ENCODE results near the gene PTGER1. TPM values are rescaled to one million over a fixed set of nuclear protein-coding genes. Genes with fewer than 3 reads are reported as not detected.
"Not testable (repeated sequence)": the region's sequence is repeated elsewhere in the genome, so short reads cannot be mapped to it uniquely, and the experiment has no call there.

The PTGER1 gene, protein sequence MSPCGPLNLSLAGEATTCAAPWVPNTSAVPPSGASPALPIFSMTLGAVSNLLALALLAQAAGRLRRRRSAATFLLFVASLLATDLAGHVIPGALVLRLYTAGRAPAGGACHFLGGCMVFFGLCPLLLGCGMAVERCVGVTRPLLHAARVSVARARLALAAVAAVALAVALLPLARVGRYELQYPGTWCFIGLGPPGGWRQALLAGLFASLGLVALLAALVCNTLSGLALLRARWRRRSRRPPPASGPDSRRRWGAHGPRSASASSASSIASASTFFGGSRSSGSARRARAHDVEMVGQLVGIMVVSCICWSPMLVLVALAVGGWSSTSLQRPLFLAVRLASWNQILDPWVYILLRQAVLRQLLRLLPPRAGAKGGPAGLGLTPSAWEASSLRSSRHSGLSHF
- not detected for total RNA-seq

DNA sequence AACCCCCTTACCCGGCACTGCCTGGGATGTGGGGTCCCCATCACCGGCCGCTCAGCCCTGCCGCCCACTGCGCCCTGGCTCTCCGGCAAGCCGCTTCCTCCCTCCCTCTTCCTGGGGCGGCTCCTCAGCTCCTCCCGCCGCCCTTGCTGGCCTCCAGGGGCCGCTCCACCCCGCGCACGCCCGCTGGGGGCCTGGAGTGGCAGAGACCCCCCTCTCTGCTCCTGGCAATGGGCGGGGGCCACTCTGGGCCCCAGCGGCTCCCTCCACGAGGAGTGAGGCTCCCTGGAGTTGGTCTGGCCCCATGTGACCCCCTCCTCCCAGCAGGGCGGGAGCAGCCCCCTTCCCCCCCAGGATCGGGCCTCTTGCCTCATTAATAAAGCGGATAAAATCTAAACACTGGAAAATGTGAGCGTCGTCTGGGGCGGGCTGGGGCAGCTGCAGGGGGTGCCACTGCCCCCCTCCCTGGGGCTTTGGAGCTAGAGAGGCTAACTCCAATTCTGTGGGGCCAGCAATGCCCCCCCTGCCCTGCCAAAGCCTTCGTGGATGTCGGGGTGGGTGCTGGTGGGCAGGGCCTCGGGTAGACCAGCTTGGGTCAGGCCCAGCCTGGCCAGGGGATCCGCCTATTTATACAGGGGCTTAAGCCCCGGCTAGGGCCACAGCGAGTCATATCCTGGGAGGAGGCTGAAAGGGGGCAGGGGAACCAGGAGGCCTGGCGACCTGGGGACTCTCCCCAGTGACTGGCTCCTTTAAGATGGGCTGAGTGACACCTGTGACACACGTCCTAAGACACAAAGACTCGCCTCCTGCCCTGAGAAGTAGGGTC lies at the start of gene PTGER1:
PTGER1 (minus strand) TSS at position 104 of the 823 bp plus-strand sequence. CDS start 1,034 bp downstream, outside the sequence.
- DNase-seq = no peak

GRCh38 chr19:14520543-14520942 lies 45.4 kb upstream of the PTGER1 start:
- DNase-seq = no peak

DNA sequence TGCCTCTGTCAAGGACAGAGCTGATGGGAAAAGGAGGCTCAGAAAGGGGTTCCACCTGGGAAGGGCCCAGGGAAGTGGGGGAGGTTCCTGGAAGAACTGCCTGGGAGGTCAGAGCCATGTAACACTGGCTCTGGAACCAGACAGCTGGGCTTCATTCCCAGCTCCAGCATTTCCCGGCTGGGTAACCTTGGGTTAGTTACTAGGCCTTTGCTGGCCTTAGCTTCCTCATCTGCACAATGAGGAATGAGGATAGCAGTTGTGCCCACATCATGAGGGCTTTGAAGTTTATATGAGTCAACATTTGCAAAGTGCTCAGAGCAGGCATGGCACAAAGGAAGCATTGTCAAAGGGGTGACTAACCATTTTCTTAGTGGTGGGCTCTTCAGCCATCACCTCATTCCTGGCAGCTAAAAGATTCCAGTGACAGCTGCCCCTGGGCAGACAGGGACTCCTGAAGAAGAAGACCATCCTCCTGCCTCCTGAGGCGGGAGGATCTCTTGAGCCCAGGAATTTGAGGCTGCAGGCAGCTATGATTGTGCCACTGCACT lies 44.8 kb upstream of the PTGER1 start:
- DNase-seq = no peak

GRCh38 chr19:14519245-14519859 lies 44.2 kb upstream of the PTGER1 start:
- no peak for DNase-seq

- DNase-seq = peak; percentile 76
These were observed 42.8 kb upstream of the PTGER1 start, which contains the start of gene DNAJB1 for GRCh38 chr19:14517840-14518505. Gene DNAJB1, minus strand, starts transcription at chr19:14518397. Its CDS starts 48 bp downstream, at chr19:14518349.

DNA sequence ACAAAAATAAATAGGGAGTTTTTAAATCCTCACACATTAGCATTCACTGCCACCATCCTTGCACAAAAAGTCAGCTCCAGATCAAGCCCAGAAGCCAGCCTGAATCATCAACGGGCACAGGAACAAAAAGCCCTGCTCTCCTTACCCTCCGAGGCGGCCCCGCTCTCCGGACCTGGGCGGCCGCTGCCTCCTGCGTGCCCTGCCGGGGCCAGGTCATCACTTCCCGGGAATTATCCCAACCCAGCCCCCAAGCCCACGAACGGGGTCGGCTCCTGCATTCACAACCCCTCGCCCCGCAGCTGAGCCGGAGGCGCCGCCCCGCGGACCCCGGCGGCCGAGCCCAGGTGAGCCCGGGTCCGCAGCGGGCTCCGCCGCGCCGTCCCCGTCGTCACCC lies 42.3 kb upstream of the PTGER1 start:
- no peak for DNase-seq

DNA sequence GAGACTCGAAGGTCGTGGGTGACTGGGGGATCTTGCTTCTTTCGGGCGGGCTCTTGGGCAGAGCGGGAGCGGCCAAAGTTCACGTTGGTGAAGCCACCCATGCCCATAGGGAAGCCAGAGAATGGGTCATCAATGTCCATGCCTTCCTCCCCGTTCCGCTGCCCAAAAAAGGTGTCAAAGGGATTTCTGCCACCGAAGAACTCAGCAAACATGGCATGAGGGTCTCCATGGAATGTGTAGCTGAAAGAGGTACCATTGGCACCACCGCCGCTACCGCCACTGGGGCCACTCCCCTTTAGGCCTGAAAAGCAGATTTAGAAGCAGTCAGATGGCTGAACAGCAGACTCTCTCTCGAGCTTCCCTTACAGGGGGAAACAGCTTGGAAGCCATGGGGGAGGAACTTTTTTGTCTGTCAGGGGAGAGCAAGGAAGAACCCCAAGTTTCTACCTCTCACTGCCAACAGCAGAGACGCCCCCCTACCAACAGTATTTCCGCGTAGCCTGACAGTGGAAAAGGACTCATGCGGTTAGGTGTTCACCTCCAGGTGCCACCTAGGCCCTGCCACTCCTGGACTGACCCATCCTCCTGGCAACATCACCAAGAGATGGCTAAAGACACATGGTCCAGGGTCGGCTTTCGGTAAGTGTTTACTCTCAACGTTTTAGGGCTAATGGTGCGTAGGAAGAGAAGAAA lies 41.7 kb upstream of the PTGER1 start:
- no peak for DNase-seq

DNA sequence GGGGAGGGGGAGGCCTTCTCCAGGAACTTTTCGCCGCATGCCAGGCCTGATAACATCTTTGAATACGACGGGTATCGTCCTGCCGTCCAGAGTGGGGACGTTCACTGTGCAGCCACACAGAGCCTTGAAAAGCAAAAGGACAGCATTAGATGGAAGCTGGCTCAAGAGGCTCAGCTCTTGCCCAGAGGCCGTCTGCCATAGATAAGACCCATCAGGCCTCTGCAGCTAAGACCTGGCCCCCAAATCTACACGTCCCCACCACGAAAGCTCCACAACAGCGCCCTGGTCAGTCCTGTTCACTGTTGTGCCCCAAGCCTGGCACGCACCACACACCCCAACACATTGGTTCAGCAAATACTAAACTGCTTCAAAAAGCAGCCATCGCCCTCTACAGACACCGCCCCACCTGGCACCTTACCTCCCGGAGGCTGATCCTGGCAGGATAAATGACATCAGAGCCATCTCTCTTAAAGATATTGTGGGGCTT lies 40.9 kb upstream of the PTGER1 start:
- no peak for DNase-seq

DNA sequence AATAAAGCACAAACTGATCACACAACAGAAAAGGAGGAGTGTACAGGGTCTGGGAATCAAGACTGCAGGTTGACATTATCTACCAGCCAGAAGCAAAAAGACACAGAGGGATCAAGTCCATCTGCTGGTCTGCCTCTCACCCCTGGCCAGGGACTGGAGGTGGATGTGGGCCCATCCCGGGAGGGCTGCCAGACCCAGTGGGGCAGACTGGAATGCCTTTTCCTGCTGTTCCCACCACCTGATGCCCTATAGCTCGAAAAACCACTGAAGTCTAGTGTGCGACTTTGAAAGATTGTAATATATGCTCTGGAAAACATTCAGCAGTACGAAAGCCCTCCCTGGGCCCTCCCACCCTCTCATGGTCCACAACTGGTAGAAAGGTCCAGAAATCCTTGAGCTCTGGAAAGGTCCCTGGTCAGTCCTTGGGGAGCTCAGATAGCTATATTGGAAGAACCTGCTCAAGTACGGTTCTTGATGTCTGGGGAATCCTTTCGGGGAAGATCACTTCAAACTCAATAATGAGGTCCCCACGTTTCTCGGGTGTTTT lies 40.4 kb upstream of the PTGER1 start:
- DNase-seq = no peak

- no peak for DNase-seq
These were observed 39.2 kb upstream of the PTGER1 start for GRCh38 chr19:14514215-14514863.

DNA sequence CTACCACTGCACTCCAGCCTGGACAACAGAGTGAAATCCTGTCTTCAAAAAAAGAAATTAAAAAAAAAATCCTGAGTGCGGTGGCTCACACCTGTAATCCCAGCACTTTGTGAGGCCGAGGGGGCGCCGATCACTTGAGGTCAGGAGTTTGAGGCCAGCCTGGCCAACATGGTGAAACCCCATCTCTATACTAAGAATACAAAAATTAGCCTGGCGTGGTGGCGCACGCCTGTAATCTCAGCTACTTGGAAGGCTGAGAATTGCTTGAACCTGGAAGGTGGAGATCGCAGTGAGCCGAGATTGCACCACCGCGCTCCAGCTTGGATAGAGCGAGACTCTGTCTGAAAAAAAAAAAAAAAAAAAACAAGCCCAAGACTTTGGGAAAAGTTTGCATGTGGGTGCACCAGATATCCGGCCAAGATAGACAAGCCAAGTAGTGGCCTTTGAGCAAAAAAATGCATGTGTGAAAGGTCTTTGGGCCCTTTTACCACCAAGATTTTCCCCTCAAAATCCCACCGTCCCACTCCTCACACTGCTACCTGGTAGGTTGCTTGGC lies 37.3 kb upstream of the PTGER1 start:
- no peak for DNase-seq

- DNase-seq = no peak
These were observed 36.1 kb upstream of the PTGER1 start for GRCh38 chr19:14511229-14511593.

DNA sequence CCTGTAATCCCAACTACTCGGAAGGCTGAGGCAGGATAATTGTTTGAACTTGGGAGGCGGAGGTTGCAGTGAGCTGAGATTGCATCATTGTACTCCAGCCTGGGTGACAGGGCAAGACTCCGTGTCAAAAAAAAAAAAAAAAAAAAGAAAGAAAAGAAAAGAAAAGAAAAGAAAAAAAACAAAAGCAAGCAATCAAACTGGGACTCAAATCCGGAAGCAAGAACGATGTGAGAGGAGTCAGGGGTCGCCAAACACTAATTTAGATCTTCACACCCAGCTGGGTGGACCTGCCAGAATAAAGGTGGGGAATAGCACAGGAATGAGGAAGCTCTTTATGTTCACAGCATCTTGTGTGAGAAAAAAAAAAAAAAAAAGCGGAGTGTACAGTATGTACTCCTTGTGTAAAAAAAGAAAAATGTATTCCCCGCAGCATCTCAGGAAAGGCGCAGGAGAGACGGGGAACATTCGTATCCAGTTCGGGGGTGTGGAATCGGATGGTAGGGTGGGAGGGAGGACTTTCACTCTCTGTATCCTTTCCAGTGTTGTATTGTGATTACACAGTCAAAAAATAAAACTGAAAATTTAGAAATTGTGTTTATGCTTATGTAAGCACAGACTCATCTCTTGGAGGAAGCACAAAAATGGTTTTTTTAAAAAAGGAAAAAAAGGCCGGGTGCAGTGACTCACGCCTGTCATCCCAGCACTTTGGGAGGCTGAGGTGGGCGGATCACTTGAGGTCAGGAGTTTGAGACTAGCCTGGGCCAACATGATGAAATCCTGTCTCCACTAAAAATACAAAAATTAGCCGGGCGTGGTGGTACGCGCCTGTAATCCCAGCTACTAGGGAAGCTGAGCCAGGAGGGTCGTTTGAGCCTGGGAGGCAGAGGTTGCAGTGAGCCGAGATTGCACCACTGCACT lies 35.4 kb upstream of the PTGER1 start:
- DNase-seq = peak; percentile 69

DNA sequence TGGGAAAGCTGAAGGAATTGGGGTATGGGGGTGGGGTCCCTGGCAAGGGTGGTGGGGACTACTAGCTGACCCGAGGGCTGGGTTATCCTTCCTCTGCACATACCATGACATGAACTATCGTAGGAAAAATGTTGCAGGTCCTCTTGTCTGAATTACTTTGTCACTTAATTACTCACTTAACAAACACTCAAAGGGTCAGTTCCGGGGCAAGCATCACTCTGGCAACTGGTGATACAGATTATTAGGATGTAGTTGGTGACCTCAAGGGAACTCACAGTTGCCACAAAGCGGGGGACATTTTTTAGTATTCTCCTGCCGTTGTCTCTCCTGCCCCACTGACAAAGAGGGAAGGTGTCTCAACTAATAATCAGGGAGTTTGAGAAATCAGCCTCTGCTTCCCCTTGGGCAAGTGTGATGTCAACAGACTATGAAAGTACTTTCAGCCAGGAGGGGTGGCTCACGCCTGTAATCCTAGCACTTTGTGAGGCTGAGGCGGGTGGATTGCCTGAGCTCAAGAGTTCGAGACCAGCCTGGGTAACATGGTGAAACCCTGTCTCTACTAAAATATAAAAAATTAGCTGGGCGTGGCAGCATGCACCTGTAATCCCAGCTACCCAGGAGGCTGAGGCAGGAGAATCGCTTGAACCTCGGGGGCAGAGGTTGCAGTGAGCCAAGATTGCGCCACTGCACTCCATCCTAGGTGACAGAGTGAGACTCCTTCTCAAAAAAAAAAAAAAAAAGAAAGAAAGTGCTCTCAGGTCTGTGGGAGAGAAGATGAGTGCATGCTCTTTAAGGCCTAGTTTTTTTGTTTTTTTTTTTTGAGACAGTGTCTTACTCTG lies 32.8 kb upstream of the PTGER1 start:
- DNase-seq = no peak

DNA sequence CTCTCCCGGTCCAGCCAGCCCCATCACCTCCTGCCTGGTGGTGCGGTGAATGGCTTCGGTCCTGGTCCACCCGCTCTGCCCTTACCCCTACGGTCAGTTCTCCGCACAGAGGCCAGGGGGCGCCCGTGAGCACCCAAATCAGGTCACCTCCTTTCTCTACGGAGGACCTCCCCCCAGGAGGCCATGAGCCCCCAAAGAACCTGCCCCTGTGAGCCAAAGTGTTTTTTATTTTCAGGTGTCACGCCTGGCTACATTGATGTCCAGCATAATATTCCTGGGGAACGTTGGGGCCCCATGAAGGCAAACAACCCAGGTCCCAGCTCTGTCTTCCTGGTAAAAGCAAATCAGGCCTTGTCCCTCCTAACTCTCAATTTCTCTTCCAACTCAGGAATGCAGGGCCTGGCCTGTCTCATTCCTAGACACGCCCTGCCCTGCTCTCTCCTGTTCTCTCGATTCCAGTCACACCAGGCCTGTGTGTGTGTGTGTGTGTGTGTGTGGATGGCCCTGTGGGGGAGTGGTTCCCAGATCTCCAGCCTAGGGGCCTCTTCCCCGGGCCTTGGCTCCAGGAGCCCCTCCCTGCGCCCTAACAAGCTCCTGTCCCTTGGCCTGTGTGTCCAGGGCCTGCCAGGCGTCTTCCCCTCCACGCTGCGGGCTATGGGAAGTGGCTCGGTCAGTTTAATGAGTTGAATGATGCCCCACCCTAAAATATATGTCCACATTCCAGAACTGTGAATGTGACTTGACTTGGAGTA lies 30.5 kb upstream of the PTGER1 start:
- no peak for DNase-seq

- not testable (repeated sequence) for DNase-seq
These were observed 29.4 kb upstream of the PTGER1 start for GRCh38 chr19:14504575-14504974.

DNA sequence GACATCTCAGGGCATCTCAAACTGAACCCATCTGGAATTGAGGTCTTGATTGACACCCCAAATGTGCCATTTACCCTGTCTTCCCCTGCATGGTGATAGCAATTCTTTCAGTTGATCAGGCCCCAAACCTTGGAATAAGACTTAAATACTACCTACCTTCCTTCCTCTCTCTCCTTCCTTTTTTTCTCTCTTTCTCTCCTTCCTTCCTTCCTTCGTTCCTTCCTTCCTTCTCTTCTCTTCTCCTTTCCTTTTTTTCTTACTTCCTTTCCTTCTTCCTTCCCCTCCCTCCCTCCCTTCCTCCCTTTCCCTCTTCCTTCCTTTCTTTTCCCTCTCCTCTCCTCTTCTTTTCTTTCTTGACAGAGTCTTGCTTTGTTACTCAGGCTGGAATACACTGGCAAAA lies 28.1 kb upstream of the PTGER1 start:
- no peak for DNase-seq
